ENCODE measurements around the gene COX8A.
"Not testable (repeated sequence)": the region's sequence is repeated elsewhere in the genome, so short reads cannot be mapped to it uniquely, and the experiment has no call there.

The COX8A gene, protein sequence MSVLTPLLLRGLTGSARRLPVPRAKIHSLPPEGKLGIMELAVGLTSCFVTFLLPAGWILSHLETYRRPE

DNA sequence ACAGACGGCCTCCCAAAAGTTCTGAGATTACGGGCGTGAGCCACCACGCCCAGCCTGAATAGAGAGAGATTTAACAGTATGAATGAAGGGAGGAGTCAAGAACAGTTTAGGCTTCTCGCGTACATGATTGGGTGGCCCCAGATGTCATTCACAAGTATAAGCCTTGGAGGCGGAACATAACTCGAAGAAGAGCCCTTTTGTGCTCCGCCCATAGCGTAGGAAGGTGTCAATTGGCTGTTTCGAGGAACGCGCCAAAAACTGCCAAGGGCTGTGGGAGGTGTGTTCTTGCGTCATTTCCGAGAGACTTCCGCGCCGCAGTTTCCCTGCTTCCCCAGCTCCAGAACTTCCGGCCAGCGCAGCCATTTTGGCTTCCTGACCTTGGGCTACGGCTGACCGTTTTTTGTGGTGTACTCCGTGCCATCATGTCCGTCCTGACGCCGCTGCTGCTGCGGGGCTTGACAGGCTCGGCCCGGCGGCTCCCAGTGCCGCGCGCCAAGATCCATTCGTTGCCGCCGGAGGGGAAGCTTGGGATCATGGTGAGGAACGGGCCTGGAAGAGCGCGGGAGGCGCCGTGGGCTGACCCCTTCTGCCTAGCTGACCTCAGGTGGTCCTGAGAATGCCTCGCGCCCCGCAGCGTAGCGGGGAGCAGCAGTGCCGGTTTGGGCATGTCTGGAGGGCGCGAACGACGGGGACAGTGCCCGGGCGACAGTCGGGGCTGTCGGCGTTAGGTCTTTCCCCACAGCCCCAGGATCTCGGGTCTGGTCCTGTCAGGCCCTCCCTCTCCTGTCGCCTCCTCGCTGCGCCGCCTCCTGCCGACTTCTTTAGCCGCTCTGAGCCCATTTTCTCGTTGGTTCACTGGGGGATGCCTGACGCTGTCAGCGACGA is at the start of gene COX8A:
COX8A (plus strand) TSS at position 362 of the 885 bp plus-strand sequence; CDS start at position 423, 61 bp downstream.
- DNase-seq (ENCODE audit: low read depth) = peak; percentile 90

DNA sequence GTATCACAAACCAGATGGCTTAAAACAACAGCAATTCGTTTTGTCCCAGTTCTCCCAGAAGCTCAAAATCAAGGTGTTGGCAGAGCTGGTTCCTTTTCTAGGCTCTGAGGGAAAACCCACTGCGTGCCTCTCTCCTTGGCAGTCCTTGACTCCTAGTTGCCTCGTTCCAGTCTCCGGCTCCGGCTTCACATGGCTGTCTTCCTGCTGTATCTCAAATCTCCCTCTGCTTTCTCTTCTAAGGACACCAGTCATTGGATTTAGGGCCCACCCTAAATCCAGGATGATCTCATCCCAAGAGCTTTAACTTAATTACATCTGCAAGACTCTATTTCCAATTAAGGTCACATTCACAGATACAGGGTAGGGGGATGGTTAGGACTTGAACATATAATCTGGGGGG is 44.8 kb upstream of the COX8A start:
- DNase-seq (ENCODE audit: low read depth) = no peak

DNA sequence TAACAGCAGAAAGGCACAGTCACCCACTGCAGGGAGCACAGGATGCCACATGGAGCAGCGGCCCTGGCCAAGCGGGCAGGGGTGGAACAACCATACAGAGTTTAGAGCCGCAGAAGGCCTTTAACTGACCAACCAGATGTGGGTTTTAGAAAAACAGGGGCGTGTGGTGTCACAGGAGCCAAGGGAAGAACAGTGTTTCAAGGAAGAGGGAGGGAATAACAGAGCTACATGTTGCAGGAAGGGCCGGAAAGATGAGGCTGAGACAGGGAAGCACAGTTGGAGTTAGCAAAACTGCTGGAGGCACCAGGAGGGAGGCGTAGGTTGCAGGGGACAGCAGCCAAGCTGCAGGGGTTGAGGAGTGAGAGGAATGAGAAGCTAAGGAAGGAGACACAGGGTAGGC is 43.4 kb upstream of the COX8A start:
- DNase-seq (ENCODE audit: low read depth) = no peak

DNA sequence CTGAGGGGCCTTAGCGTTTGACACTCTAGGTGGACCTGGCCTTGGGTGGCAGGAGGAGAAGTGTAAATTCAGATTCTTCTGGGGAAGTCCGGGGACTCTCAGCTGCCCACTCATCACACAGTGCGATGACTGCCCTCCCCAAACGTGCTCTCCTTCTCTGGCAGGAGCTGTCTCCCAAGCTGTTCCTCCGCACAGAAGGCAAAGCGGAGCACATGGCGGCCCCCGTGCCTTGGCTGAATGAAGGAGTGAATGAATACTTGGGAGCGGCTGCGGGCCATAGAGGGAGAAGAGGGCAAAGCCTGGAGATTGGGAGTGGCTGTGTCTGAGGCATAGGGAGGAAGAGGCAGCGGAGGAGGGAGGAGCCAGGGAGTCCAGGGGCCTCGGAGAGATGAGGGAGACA is 42.5 kb upstream of the COX8A start:
- no peak for DNase-seq (ENCODE audit: low read depth)

DNA sequence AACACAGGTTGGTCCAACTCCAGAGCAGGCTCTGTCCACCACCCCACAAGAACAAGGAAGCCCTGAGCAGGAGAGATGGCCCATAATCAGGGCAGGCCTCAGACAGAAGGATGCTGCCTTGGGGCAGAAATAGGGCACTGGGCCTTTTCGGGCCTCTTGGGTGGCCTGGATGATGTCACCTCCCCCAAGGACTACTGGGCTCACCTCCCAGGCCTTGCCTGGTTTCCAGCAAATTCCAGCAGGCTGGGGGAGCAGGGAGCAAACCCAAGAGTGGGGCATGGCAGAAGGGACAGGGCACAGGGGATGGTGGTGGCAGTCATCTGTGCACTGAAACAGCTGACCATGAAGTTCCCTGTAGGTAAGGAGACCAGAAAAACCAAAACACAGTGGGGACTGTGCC is 41.0 kb upstream of the COX8A start:
- DNase-seq (ENCODE audit: low read depth) = no peak

DNA sequence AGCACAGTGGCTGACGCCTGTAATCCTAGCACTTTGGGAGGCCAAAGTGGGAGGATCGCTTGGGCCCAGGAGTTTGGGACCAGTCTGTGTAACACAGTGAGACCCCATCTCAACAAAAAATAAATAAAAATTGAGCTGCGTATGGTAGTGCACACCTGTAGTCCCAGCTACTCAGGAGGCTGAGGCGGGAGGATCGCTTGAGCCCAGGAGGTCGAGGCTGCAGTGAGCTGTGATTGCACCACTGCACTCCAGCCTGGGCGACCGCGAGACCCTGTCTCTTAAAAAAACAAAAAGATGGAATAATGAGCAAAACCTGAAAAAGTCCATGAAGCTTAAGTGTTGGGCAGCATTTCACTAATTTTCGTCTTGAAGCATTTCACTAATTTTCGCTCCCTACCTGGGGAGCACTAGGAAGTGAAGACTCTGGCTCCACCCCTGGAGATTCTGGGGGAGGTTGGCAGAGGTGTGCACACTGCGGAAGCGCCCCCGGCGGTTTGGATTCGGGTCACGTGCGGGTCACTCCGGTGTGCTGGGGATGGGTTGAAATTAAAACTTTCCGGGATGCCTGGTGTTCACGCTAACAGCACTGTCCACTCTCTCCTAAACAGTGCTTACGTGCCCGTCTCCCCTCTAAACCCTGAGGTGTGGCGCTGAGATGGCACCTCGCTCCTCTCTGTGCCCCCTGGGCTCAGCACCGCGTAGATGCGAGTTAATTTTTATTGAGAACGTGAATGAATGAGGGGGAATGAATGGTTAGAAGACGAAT is 36.5 kb upstream of the COX8A start:
- no peak for DNase-seq (ENCODE audit: low read depth)

DNA sequence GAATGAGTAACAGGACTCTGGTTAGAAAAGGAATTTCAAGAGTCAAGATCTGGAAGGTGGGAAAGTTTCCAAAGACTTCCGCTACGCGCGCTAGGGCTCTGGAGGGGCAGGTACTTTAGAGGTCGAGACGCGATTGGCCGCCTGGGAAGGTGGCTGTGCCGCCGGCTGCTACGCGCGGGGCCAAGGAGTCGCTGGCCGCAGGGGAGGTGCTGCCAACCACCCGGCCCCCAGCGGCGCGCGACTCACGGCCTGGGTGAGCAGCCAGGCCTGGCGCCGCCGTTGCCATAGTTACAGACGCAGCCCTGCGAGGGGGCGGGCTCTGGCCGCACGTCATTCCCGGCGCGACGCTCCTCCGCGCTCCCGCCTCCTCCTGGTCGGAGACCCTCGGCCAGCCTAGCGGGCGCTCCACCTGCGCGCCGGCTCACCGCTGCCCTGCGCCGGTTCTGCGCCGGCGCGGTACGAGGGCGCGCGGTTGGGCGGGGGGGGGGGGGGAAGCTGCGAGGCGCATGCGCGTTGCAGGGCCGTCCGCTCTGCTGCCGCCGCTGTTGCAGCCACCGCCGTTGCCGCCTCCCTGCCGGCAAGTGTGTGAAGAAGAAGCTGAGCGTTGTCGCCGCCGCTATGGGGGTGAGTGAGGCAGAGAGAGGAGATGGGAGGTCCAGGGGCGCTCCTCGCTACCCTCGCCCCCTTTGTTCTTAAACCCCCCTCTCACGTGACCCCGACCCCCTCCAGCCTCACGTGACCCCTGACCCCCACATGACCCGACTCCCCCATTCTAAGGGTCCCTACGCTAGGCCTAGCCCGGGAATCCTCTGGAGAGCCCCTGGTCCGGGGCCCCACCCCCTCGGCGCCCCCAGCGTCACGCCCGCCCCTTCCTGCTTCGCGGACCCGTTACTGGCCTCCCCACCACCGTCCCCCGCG is 35.7 kb upstream of the COX8A start, which contains the start of gene NAA40:
NAA40 (plus strand) TSS at position 524 of the 918 bp plus-strand sequence; CDS start at position 619, 95 bp downstream.
- DNase-seq (ENCODE audit: low read depth) = peak; percentile 96

DNA sequence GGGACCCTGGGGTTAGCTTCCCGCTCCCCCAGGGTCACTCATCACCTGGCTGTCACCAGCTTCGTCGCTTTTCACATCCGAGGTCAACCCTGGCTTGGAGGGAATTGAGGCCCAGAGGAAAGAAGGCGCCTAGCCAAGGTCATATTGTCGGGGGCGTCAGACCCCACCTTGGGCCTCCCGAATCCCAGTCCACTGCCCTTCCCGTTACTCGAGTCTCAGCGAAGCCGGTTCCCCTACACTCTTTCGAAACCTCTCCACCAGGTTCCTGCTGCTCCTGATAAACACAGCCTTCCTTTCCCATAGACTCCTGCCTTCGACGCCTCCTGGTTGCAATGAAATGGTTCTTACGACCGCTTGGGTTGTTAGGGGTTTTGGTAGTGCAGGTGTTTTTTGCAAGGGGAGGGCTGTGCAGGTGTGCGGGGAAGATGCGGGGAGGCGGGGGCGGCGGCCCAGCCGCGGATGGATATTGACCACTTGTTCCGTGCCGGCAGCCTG is 35.0 kb upstream of the COX8A start:
- no peak for DNase-seq (ENCODE audit: low read depth)

DNA sequence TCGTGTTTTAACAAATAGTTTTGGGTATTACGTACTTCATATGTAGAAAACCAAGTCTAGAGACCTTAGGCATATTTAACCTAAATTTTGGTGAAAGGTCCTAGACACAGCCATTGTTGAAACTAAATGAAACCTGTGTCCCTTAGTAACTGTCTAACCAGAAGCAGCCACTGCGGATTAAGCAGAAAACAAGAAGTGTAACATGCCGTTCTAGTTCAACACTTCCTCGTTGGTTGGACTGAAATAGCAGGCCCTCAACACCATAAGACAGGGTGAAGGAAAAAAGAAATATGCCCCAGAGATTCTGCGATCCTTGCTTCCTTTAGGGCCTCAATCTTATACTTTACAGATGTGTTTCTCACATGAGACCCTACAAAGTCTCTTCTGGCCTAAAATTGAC is 33.6 kb upstream of the COX8A start:
- no peak for DNase-seq (ENCODE audit: low read depth)

DNA sequence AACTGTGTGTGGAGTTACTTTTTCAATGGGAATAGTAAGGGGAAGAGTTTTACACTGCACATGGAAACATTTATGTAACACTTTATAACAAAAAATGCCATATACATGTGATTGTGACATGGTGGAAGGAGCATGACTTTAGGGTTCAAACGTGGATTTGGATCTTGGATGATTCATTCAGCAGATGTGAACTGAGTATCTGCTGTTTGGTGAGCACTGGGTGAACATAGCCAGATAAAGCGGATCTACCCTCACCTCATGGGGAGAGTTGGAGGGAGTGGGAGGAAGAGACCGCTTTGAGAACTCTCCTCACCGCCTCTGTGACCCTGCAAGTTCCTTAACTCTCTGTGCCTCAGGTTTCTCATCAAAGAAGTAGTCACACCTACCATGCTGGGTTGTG is 32.5 kb upstream of the COX8A start:
- no peak for DNase-seq (ENCODE audit: low read depth)

DNA sequence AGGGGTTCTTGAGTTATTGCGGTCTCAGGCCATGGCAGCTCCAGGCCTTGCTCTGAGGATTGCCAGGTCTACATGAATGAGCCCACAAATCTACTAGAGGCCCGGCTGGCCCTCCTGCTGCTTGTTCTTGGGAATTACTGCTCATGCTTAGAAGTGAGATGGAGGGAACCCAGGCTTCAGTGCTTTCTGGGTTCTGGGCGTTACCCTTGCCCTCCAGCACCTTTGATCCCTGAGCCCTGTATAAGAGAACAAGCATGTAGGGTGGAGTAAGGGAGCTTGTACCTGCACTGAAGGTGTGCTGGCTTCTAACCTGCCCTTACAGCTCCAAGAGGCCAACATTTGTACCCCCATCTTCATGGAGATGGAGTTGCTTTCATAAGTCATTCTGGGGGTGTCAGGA is 31.6 kb upstream of the COX8A start:
- DNase-seq (ENCODE audit: low read depth) = no peak

DNA sequence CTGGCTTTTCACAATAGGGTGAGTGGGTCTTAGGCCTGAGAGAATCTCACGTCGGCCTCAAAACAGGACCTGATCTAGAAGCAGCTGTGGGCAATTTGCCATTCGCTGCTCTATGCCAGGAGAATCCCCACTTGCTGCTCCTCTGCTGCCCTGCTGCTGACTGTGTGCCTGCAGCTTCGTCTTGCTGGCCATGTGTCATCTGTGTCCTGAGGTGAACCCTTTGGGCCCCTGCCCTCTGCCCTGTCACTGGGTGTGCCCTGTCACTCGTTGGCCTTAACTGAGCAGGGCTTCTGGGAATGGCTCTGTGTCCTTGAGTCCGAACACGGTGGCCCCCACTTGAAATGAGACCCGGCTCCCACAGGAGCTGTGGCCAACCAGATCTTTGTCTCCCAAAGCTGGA is 29.4 kb upstream of the COX8A start:
- DNase-seq (ENCODE audit: low read depth) = no peak

DNA sequence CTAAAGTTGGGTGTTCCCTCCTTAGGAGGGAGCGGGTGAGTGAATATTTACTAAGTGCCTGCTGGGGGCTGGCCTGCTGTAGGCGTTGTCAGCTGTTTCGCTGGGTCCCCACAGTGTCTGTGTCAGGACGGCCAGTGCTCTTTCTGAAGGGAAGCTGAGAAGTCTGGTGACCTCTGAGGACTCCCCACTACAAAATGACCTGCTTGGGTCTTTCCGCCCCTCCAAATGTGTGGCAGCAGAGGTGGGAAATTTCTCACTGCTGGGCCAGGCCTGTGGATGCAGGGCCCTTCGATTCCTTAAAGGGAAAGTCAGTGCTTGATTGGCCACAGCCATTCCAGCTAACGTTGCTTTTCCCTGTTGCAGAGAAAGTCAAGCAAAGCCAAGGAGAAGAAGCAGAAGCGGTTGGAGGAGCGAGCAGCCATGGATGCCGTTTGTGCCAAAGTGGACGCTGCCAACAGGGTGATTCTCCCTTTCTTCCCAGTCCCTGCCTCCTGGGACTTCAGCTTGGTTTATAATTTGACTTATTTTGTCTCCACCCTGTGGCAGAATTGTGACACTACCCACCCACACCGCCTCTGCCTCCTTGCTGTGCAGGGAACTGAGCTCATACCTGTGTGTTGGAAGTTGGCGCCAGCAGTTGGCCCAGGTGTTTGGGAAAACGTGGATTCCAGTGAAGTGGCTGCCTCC is 28.8 kb upstream of the COX8A start:
- DNase-seq (ENCODE audit: low read depth) = peak; percentile 24

DNA sequence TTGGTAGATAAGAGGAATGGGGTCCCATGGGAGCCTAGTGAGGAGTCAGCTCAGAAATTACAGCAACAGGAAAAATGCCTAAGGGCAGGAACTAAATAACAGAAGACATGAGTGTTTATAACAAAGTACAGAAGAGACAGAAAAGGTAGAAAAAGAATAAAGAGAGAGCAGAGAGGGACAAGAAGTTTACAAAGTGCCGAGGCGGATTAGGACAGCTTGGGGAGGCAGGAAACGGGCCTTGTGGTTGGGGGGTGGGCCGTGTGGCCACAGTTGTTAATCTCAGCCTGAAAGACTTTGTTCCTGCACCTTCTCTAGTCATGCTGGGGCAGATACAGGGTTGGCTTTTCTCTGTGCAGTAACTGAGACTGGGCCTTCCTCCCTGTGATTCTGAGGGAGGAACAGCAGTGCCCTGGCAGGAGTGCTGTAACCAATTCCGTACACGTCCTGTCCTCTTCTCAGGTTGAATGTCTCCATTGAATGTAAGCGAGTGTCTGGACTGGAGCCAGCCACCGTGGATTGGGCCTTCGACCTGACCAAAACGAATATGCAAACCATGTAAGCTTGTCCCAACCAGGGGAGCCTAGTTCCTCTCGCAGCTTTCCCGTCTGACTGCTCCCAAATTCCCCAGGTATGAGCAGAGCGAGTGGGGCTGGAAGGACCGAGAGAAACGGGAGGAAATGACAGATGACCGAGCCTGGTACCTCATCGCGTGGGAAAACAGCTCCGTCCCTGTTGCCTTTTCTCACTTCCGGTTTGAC is 22.5 kb upstream of the COX8A start:
- no peak for DNase-seq (ENCODE audit: low read depth)

DNA sequence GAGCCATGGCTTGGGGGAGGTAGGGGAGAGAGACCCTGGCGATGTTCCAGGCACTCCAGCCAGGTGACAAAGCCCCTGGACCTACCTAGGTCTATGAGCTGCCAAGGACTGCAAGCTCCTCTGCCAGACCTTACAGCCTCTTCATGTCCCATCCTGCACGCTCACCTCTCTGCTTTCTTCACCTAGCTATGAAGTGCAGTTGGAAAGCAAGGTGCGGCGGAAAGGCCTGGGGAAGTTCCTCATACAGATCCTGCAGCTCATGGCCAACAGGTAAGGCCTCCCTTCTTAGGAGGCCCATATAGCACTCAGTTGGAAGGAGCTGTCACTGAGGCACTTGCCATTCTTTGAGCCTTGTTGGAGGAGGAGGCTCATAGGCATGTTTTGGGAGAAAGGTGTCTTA is 21.9 kb upstream of the COX8A start:
- no peak for DNase-seq (ENCODE audit: low read depth)

DNA sequence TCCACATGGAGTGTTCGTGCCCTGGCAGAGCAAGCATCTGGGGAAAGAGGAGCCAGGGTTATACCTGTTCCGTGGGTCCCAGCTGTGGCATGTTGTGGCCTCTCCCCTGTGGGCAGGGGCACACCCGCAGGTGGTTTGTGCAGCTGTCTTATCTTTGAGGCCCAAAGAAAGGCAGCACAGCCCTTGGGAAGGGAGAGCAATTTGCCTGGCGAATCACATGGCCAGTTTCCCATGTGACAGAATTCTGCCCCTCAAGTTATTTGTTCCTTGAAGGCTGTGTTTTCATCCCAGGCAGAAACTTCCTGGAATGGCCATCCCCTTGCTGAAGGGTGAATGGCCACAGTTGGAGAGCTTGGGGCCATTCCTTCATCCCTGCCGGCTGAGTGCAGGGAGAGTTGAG is 16.4 kb upstream of the COX8A start:
- DNase-seq (ENCODE audit: low read depth) = no peak

DNA sequence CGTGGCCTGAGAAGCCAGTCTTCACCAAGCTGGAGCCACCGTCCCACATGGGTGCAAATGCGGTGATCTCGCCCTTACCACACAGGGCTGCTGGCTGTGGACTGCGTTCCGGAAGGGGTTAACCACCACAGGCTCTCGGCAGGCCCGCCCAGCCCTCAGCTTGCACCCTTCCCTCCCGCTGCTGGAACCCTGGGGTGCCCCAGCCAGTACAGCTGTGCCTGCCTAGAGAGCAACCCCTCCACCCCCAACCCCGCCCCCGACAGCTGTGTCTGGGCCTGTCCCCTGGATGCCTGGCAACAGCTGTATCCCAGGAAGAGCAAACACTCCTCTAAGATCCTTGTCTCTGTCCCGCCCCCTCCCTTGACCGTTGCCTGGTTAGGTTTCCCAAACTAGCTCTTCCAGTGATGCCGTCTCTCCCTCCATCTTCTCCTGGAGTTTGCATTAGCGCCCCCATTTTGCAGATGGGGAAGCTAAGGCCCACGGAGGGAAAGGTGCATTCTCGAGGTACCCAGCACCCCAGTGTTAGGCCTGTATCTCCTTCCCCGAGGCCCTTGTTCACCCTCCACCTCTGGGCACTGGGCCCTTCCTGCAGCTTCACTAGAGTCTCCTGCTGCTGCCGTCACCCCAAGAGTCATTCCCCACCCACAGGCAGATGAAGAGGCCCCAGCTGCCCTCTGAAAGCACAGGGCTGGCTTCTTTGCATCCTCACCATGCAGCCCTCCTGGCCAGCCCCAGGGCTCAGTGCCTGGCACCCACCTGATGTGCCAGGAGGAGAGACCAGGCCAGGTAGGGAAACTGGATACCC is 12.6 kb upstream of the COX8A start:
- DNase-seq (ENCODE audit: low read depth) = no peak

DNA sequence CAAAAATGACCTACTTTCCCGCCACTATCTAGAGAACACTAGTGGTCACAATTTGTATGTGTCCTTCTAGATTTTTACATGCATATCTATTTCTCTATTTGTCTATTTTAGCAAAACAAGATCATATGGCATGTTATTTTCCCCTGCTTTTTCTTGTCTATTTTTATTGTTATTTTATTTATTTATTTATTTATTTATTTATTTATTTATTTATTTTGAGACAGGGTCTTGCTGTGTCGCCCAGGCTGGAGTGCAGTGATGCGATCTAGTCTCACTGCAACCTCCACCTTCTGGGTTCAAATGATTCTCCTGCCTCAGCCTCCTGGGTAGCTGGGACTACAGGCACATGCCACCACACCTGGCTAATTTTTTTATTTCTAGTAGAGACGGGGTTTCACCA is 10.5 kb upstream of the COX8A start:
- DNase-seq (ENCODE audit: low read depth) = not testable (repeated sequence)

DNA sequence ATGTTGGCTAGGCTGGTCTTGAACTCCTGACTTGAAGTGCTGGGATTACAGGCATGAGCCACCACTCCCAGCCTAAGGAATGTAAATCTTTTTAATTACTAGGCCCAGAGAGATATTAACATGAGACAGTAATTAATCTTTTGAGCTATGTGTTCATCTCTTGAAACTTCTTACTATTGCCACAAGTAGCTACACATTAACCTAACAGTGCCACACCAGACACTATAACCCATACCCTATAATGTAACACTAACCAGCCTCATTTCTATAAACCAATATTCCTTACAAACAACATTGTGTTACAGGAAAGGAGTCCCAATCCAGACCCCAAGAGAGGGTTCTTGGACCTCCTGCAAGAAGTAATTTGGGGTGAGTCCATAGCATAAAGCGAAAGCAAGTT is 8.0 kb upstream of the COX8A start:
- DNase-seq (ENCODE audit: low read depth) = no peak

DNA sequence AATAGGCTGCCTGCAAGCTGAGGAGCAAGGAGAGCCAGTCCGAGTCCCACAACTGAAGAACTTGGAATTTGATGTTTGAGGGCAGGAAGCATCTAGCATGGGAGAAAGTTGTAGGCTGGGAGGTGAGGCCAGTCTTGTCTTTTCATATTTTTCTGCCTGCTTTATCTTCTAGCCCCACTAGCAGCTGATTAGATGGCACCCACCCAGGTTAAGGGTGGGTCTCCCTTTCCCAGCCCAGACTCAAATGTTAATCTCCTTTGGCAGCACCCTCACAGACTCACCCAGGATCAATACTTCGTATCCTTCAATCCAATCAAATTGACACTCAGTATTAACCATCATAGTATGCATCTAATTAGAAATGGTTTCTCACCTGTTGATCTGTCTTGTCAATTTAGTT is 5.0 kb upstream of the COX8A start:
- DNase-seq (ENCODE audit: low read depth) = no peak
